Heart right ventricle (tissue), 16 donors: ENCODE results near the gene CSNK1G2. TPM values are rescaled to one million over a fixed set of nuclear protein-coding genes. Genes with fewer than 3 reads are reported as not detected.
A peak's percentile ranks its signal among the peaks of the same experiment; 100 is the strongest.

ENCODE experiments used
- ATAC-seq, 8 donors: fragments of 200-7000 bp; cut with Tn5 transposase; one replicate each; pipeline ENCODE4 v1.9.1; 2020; ENCODE audit warnings: mild to moderate bottlenecking in 8 of 8, moderate library complexity in 8 of 8, moderate number of reproducible peaks in 1 of 8
- DNase-seq, 2 donors: peaks; one replicate each; pipeline ENCODE4 v3.0.0-alpha.2; 2020
- H3K27ac ChIP-seq, 10 donors: fragments of 200-600 bp; sonication (generic) in 2 of 10; one replicate each; pipeline versions ENCODE4 v1.5.0 to v1.8.0; 2020 to 2022; ENCODE audit warnings: mild to moderate bottlenecking in 3 of 10
- H3K27me3 ChIP-seq, 7 donors: fragments of 200-600 bp; one replicate each; pipeline ENCODE4 v1.8.0; 2021 to 2022; ENCODE audit warnings: mild to moderate bottlenecking in 2 of 7
- H3K36me3 ChIP-seq, 9 donors: fragments of 200-600 bp; sonication (generic) in 1 of 9; one replicate each; pipeline versions ENCODE4 v1.5.0 to v1.8.0; 2020 to 2022; ENCODE audit warnings: mild to moderate bottlenecking in 2 of 9
- H3K4me1 ChIP-seq, 9 donors: fragments of 200-600 bp; sonication (generic) in 1 of 9; one replicate each; pipeline versions ENCODE4 v1.5.0 to v1.8.0; 2020 to 2022; ENCODE audit warnings: mild to moderate bottlenecking in 4 of 9
- H3K4me3 ChIP-seq, 10 donors: fragments of 200-600 bp; sonication (generic) in 2 of 10; one replicate each; pipeline versions ENCODE4 v1.5.0 to v1.8.0; 2020 to 2022; ENCODE audit warnings: mild to moderate bottlenecking in 7 of 10, moderate library complexity in 2 of 10
- H3K9me3 ChIP-seq, 11 donors: fragments of 200-600 bp in 10 of 11; sonication (generic) in 2 of 11; one replicate each; pipeline versions ENCODE4 v1.5.0 to v1.8.0; 2013 to 2022; ENCODE audit warnings: mild to moderate bottlenecking in 2 of 11, control low read depth in 1 of 11, moderate library complexity in 1 of 11
- CTCF ChIP-seq, 9 donors: fragments of 200-600 bp; sonication (generic) in 2 of 9; IDR thresholded peaks; one replicate each; pipeline versions ENCODE4 v1.5.0 to v1.8.0; 2021 to 2022; ENCODE audit warnings: antibody characterized with exemption in 9 of 9, mild to moderate bottlenecking in 5 of 9, moderate library complexity in 1 of 9
- WGBS, 2 donors: extraction: QIAGEN DNeasy Blood & Tissue Kit; methylation state at CpG; one replicate each; pipeline ENCODE4 v1.1.7; 2013; ENCODE audit warnings: inconsistent platforms in 1 of 2; 5-methylcytosine and 5-hydroxymethylcytosine counted together
- intact Hi-C, 10 donors: fragments of 100-400 bp; cut with DNase I; formaldehyde crosslinking; loops; one replicate each; pipeline versions ENCODE4 v1.11.1 to v1.14.2; 2022
- polyA plus RNA-seq, 2 donors: library from polyadenylated mRNA; stranded (reverse); fragments of 200-250 nt; gene quantifications; one replicate each; pipeline ENCODE4 v1.2.3, GENCODE V29; 2013
- total RNA-seq, 10 donors: library from RNA; stranded (reverse); fragmentation: NEBNext Ultra II Directional in 3 of 10; extraction: Animal tissue kit (Norgen Biotek cat#: 25700) in 3 of 10; gene quantifications; one replicate each; pipeline versions ENCODE4 v1.2.1 to v1.2.4, GENCODE V29; 2021 to 2023
- donor health status: Arrhythmogenic right ventricular cardiomyopathy.
- donor health status: ischemic (EF 13 %, LVEDD 7.1; RV severe dilation, severe dysfunction).
- donor health status: healthy with polysubstance abuse.
- donor health status: DM: no; HTN: yes; CAD: no.
- donor health status: DM: no; HTN: no; CAD: no.
- donor health status: ischemic (EF 25% LVEDD 6.9; RV normal size, moderate dysfunction).
- donor health status: ischemic (EF 25% LVEDD 5.7; RV mildly dilated, moderate dysfunction).
- donor health status: healthy.
- donor health status: DM: yes; HTN: yes; CAD: no.
- donor health status: Ischemic cardiomyopathy.
- donor health status: ischemic (EF 35%, LVEDD 5.7; RV mildly dilated, moderate dysfunction).
- donor health status: nonischemic (EF 11% LVEDD 7.7; RV severe dilation, severe dysfunction).
- donor health status: DM: yes; HTN: yes; CAD: no.
- donor health status: PGD.
- donor health status: ischemic (EF 29% LVEDD 5.4; RV normal size, mild dysfunction).
- donor health status: nonischemic (EF 23%, LVEDD 6.1; RV moderate dilation, normal function).

The CSNK1G2 gene
- total and polyA plus RNA-seq, 12 donors = 17.7 to 35.2 (median 23.9) TPM

DNA sequence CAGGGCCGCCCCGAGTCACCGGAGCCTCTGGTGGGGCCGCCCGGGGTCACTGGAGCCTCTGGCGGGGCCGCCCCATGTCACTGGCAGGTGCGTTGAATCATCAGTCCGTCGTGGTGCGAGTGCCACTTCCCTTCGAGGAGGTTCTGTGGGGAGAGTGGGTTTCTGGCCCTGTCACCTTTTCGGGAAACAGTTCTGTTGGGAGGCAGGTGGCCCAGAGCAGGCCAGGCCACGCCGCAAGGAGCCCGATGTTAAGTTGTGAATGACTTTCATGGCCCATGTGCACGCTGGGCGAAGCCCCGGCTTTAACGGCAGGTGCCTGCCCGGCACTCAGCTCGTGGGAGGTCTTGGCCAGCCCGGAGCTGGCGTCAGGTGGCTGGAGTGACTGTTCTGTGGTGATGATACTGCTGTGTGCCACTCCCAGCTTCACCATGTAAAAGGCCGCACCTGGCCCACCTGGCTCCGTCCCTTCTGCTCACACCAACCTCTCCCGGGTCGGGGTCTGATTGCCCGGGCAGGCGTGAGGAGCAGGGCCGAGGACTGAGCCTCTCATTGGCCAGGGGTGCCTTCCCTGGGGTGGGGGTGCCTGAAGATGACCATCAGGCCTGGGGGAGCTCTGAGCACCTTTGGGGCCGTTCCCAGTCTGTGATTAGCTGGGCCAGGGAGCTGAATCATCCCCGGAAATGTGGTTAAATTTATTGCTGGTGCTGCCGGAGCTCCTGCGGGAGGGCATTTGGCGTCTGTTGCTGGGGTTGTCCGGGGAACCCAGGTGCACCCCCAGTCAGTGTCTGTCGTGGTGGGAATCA, 29.2 kb downstream of the CSNK1G2 start:
- H3K9me3 ChIP-seq = no peaks in the 10 kb centered on the region
- H3K4me3 ChIP-seq = no peak overlapping the region
- no peaks in the 10 kb centered on the region for H3K27me3 ChIP-seq
- intact Hi-C loops = no loop called here
- WGBS, 2 donors = 92 to 96% methylated on average over 38 of the region's 38 CpGs
- H3K36me3 ChIP-seq = peaks cover 0 to 42% (median 6%) of the 10 kb centered on the region in 9 donors
- no peaks in the 10 kb centered on the region for H3K4me1 ChIP-seq
- no peak overlapping the region for H3K27ac ChIP-seq
- ATAC-seq = peak in 2 of 8 donors; percentile 12 to 23
- no peak for TF ChIP-seq CTCF (IDR thresholded peaks at IDR 0.05)
- DNase-seq = no peak

DNA sequence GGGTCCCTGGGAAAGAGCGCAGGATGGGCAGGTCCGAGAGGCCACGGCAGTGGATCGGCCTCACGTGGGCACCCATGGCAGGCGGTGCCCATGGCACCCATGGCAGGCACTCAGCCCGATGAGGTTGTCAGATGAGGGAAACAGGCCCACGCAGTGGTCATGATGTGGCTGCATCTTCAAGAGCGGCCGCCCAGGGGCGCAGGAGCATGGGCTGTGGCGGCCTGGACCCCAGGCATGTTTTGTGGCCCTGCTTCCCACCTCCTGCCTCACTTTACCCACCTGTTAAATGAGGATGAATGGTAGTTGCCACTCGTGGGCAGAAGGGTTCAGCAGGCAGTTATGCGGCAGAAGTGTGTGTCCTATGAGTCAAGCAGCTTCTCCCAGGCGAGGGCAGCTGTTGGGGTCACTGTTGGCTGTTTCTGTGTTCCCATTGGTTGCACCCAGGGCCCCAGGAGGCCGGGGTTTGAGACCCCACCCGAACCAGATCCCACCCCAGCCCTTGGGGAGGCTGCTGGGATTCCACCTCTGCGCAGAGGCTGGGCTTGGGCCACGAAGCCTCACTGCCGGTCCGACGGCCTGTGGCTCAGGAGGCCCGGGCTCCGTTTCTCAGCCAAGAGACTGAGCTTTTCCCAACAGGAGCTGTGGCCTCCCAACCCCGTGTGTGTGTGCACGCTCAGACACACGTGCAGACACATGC, 30.0 kb downstream of the CSNK1G2 start:
- Histone ChIP-seq H3K4me1 (no peaks in the 10 kb centered on the region), H3K27ac (no peak overlapping the region), H3K36me3 (peaks cover 0 to 49% (median 6%) of the 10 kb centered on the region in 9 donors), H3K9me3 (no peaks in the 10 kb centered on the region), H3K27me3 (no peaks in the 10 kb centered on the region), H3K4me3 (no peak overlapping the region)
- TF ChIP-seq CTCF (IDR thresholded peaks at IDR 0.05) = no peak
- DNase-seq (no peak), ATAC-seq (peak in 1 of 8 donors; percentile 7)
- 92 to 95% methylated on average over 27 of the region's 27 CpGs for WGBS, 2 donors
- intact Hi-C loops = no loop called here

DNA sequence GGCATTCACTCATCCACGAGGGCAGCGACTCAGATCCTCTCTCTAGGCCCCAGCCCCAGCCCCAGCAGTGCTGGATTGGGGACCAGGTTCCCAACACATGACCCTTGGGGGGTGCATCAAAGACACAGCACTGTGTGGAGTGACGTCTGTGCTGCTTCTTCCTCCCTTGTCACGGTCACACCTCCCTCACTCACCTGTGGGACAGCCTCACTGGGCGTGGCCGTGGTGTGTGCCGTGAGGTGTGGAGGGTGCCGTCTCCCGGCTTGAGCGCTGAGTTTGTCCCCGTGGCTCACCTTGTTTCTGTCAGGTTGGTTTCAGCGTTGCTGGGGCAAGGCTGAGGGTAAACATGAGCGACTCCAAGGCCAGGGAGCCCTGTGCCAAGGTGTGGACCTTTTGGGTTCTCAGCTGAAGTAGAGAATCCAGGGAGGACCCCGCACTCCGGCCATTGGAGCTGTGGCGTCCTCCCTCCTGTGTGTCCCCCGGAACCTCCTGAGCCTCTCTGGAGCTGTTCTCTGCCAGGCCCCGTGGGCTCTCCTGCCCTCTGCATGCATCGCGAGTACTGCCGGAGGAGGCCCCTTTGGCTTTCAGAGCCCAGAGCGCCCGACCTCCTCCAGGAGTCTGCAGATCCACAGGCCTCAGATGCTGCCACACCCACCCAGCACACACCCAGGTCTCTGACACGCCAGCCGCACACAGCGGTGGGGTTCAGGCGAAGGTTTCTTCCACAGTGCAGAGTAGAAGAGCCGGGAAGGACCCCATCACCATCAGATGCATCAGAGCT, 33.6 kb downstream of the CSNK1G2 start:
- Histone ChIP-seq H3K36me3 (peaks cover 0 to 69% (median 4%) of the 10 kb centered on the region in 9 donors), H3K27ac (no peak overlapping the region), H3K4me1 (no peaks in the 10 kb centered on the region), H3K9me3 (no peaks in the 10 kb centered on the region), H3K4me3 (no peak overlapping the region), H3K27me3 (no peaks in the 10 kb centered on the region)
- no peak for DNase-seq
- no peak for ATAC-seq
- no peak for TF ChIP-seq CTCF (IDR thresholded peaks at IDR 0.05)
- intact Hi-C loops = no loop called here
- WGBS, 2 donors = 90 to 92% methylated on average over 28 of the region's 28 CpGs

- WGBS, 2 donors = 85 to 87% methylated on average over 20 of the region's 20 CpGs
- H3K27ac ChIP-seq = no peak overlapping the region
- DNase-seq (no peak), ATAC-seq (peak in 1 of 8 donors; percentile 7)
- TF ChIP-seq CTCF (IDR thresholded peaks at IDR 0.05) = no peak
- H3K4me1 ChIP-seq = no peaks in the 10 kb centered on the region
- no peaks in the 10 kb centered on the region for H3K9me3 ChIP-seq
- no peak overlapping the region for H3K4me3 ChIP-seq
- H3K36me3 ChIP-seq = peaks cover 0 to 69% (median 7%) of the 10 kb centered on the region in 9 donors
- intact Hi-C loops = no loop called here
- no peaks in the 10 kb centered on the region for H3K27me3 ChIP-seq
Measured at GRCh38 chr19:1975162-1975480, 34.1 kb downstream of the CSNK1G2 start.
